Activated CD4-positive, CD25-positive, alpha-beta regulatory T cell treated with anti-CD3 and anti-CD28 coated beads, Interleukin-2, amount 50 U/mL, for 16 hours (primary cell): ENCODE data around the gene ASS1.

Experiments
- DNase-seq: peaks from one replicate; pipeline ENCODE4 v3.0.0-alpha.2; 2020; ENCODE audit warnings: low read depth, low spot score

Gene ASS1

DNA sequence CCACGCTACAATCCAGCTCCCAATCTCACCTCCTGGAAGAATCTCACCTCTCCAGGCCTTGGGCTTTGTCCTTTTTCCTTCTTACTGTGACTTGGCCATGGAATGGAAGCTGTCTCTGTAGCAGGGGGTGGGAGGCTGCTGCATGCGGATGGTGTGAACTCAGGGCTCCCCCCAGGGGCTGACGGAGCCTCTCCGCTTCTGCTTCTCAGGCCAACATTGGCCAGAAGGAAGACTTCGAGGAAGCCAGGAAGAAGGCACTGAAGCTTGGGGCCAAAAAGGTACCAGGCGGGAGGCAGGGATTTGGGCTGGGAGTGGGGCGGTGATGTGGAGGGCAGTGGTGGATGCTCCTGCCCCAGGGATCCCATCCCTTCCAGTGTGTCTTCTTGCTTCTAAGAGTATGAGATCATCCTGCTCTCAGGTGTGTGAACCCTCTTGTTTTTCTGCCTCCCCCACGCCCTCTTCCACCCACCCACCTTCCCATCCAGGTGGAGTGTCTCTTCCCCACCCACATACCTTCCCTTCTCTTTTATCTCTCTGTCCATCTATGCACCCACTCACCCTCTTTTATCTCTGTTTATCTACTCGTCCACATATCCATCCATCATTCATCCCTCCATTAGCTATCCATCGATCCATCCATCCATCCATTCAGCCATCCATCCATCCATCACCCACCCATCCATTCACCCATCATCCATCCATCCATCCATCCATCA lies 9.5 kb downstream of the ASS1 start:
- no peak for DNase-seq

- no peak for DNase-seq
These were observed 10.1 kb downstream of the ASS1 start for GRCh38 chr9:130454812-130455325.

GRCh38 chr9:130458027-130458803 lies 13.5 kb downstream of the ASS1 start:
- DNase-seq: no peak

DNA sequence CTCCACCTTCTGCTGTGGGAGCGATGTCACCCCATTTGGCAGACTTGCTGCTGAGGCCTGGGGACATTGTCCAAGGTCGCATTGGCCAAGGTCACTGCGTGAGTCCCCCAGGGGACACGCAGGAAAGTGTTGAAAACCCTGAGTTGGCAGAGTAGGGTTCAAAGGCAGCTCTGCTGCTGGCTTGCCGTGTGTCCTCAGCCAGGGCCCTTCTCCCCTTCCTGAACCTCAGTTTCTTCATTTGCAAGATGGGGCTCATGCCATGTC lies 14.0 kb downstream of the ASS1 start:
- DNase-seq: no peak

GRCh38 chr9:130459151-130459550 lies 14.4 kb downstream of the ASS1 start:
- no peak for DNase-seq

- no peak for DNase-seq
These were observed 15.3 kb downstream of the ASS1 start for GRCh38 chr9:130459941-130460669.

DNA sequence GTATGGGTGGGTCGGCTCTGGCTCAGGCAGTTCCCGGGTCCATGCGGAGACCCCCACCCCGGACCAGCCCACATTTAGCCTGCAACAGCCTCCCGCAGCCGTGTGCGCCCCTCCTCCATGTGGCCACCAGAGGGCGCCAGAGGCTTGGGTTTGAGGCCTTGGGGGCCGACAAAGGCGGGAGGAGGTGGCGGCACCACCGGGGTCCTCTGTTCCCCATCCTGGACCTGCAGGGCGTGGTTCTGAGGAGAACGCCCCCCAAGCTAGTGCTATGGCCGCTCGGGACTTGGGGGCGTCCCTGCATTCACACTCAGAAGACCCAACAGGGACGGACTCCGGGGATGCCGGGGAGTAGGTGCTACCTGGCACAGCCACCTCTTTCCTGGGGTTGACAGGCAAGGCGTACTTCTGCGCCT lies 16.5 kb downstream of the ASS1 start:
- peak; percentile 58 for DNase-seq

DNA sequence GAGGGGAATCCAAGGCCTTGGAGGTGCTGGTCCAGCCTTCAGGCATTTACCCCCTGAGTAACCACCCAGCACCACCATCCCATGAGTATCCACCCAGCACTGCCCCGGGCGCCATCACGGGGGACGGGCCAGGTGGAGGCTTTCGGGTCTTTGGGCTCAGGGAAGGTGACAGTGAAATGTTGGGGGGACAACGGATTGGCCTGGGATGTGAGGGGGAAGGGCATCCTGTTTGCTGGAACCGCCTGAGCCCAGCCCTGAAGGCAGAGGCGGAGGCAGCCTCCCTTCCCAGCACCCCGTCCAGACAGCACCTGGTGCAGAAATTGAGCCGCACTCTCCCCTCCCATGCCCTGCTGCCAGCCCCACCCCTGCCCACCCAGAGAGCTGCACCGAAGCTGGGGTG lies 17.0 kb downstream of the ASS1 start:
- no peak for DNase-seq

- no peak for DNase-seq
These were observed 18.2 kb downstream of the ASS1 start for GRCh38 chr9:130462685-130463540.

GRCh38 chr9:130463763-130464745 lies 19.3 kb downstream of the ASS1 start:
- no peak for DNase-seq

GRCh38 chr9:130465383-130466096 lies 20.8 kb downstream of the ASS1 start:
- DNase-seq: no peak

GRCh38 chr9:130466537-130467217 lies 21.9 kb downstream of the ASS1 start:
- DNase-seq: no peak

GRCh38 chr9:130467316-130467715 lies 22.6 kb downstream of the ASS1 start:
- DNase-seq: no peak

GRCh38 chr9:130468566-130468965 lies 23.8 kb downstream of the ASS1 start:
- no peak for DNase-seq

DNA sequence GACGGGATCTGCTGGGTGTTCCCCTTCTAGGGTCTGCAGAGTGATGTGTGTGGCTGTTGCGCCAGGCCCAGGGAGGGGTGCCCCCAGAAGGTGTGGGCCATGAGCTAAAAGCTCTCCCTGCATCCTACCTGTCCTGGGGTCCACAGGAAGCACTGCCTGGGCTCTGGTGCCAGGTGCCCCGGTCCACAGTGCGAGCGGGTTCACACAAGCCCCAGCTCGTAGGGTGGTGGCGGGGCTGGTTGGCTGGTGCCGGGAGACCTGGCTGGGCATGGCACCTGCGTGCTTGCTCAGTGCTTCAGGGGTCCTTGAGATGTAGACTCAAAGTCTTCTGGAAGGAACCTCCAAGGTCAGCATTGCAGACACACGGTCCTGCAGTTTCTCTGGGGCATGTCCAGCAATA lies 25.5 kb downstream of the ASS1 start:
- DNase-seq: no peak

- DNase-seq: no peak
These were observed 26.2 kb downstream of the ASS1 start for GRCh38 chr9:130470950-130471349.

DNA sequence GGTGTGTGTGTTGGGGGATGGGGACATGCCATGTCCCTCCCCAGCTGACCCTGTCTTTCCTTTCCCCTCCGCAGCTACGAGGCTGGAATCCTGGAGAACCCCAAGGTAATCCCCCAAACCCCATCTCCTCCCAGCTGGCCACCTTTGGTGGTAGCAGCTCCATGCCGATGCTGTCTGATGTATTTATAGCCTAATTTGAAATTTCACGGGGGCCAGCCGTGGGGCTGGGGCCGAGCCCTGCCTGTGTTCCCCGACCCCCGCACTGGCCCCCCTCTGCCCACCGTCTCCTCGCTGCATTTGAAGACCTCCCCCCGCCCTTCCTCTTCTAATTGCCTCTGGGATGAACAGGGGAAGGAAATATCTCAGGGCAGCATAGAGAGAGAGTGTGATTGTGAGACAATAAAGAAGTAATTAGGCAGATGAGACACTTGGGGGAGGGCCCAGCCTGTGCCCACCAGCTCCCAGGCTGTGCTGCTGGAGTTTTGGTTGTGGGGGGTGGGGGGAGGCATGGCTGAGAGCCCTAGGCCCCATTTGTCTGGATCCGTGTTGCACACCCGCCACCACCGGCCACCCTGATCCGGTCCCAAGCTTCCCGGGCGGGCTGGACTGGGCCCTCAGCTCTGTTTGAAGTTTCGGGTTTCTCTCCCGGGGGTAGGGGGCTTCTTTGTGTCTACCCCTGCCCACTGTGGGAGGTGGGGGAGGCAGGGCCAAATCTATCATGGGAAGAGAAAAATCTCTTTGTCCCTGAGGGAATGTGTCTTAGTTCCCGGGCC lies 26.8 kb downstream of the ASS1 start:
- no peak for DNase-seq

- DNase-seq: no peak
These were observed 27.5 kb downstream of the ASS1 start for GRCh38 chr9:130472184-130472705.
